HCT116 (cell line): Measurements from ENCODE around the gene RASAL2. TPM values are rescaled to one million over a fixed set of nuclear protein-coding genes. Genes with fewer than 3 reads are reported as not detected.

Source experiments
- ATAC-seq: fragments of 200-7000 bp; cut with Tn5 transposase; 2 replicates; pipeline ENCODE4 v1.9.1; 2020; ENCODE audit warnings: mild to moderate bottlenecking, moderate library complexity
- BruUV-seq: library from RNA; stranded (reverse); fragments of 400-500 nt; replicated peaks from 2 replicates; lab custom pipeline; 2021; lab: Mats Ljungman, UMichigan
- CTCF ChIA-PET: fragments of 300-600 bp; sonication (Branson Sonifier 250); formaldehyde crosslinking; loops from one replicate; lab custom pipeline; 2021; ENCODE audit warnings: antibody characterized with exemption; lab: Charles Lee
- POLR2A ChIA-PET: fragments of 300-600, 350-600 bp; sonication (Branson Sonifier 250); formaldehyde crosslinking; loops from one replicate; lab custom pipeline; 2021; ENCODE audit warnings: antibody characterized with exemption; lab: Charles Lee
- RAD21 ChIA-PET, 2 experiments: fragments of 300-600 bp; sonication (Branson Sonifier 250); formaldehyde crosslinking; loops; one replicate each; lab custom pipeline; 2023; ENCODE audit warnings: low total read pairs in 2 of 2; ENCODE audit not compliant: uncharacterized antibody in 2 of 2, unreplicated experiment in 2 of 2, low non-redundant PET in 1 of 2; lab: Charles Lee
- DNase-seq: peaks from one replicate; pipeline ENCODE4 v3.0.0-alpha.2; 2010; ENCODE audit warnings: low read depth, low spot score
- H2AFZ ChIP-seq: fragments of 200-600 bp; shearing (Covaris generic), sonication (generic); 2 replicates; pipeline ENCODE4 v1.6.1; 2017; ENCODE audit warnings: low read depth, mixed run types, mixed read lengths, antibody characterized with exemption, low read length; ENCODE audit not compliant: poor library complexity, severe bottlenecking
- H3K27ac ChIP-seq: 2 replicates; pipeline ENCODE4 v1.5.1; 2012; ENCODE audit warnings: low read depth, low read length
- H3K27me3 ChIP-seq: fragments of 200-600 bp; sonication (generic); 2 replicates; pipeline ENCODE4 v1.6.1; 2016; ENCODE audit warnings: mixed run types, low read length, mixed read lengths; ENCODE audit not compliant: insufficient read depth
- H3K36me3 ChIP-seq, 2 experiments: fragments of 200-500 bp in 1 of 2; fragments of 200-600 bp in 1 of 2; sonication (Bioruptor generic) in 1 of 2; sonication (generic) in 1 of 2; 2 replicates each; pipeline versions ENCODE4 v1.5.1 to v1.6.1; 2014 to 2016; ENCODE audit warnings: low read length in 2 of 2, inconsistent platforms in 1 of 2, mixed read lengths in 1 of 2, mixed run types in 1 of 2; ENCODE audit not compliant: insufficient read depth in 2 of 2, control insufficient read depth in 1 of 2
- H3K4me1 ChIP-seq, 2 experiments: fragments of 200-600 bp in 1 of 2; sonication (generic) in 1 of 2; 2 replicates each; pipeline versions ENCODE4 v1.5.1 to v1.6.1; 2012 to 2017; ENCODE audit warnings: low read length in 2 of 2, inconsistent platforms in 1 of 2, mild to moderate bottlenecking in 1 of 2, mixed read lengths in 1 of 2, mixed run types in 1 of 2, moderate library complexity in 1 of 2; ENCODE audit not compliant: insufficient read depth in 2 of 2, control insufficient read depth in 1 of 2
- H3K4me2 ChIP-seq: fragments of 200-600 bp; sonication (generic); 2 replicates; pipeline ENCODE4 v1.6.1; 2017; ENCODE audit warnings: mixed run types, low read length, mixed read lengths
- H3K4me3 ChIP-seq, 2 experiments: fragments of 200-600 bp in 1 of 2; sonication (generic) in 1 of 2; replicated peaks in 1 of 2; 2 replicates each; pipeline ENCODE4 v1.5.1; 2011 to 2016; ENCODE audit warnings: low read length in 2 of 2, control low read depth in 1 of 2, low read depth in 1 of 2, mild to moderate bottlenecking in 1 of 2, mixed read lengths in 1 of 2, mixed run types in 1 of 2
- H3K79me2 ChIP-seq: fragments of 200-600 bp; sonication (generic); 2 replicates; pipeline ENCODE4 v1.6.1; 2017; ENCODE audit warnings: mild to moderate bottlenecking, mixed run types, low read length, moderate library complexity, mixed read lengths; ENCODE audit not compliant: insufficient read depth
- H3K9ac ChIP-seq: fragments of 200-600 bp; sonication (generic); 2 replicates; pipeline ENCODE4 v1.6.1; 2016; ENCODE audit warnings: low read length, mixed read lengths
- H3K9me2 ChIP-seq: fragments of 200-600 bp; sonication (generic), shearing (Covaris generic); 2 replicates; pipeline ENCODE4 v1.6.1; 2017; ENCODE audit warnings: mixed run types, mild to moderate bottlenecking, moderate library complexity; ENCODE audit not compliant: insufficient read depth
- H3K9me3 ChIP-seq, 2 experiments: fragments of 200-500 bp in 1 of 2; fragments of 200-600 bp in 1 of 2; sonication (Bioruptor generic) in 1 of 2; sonication (generic) in 1 of 2; 2 replicates each; pipeline ENCODE4 v1.6.1; 2014 to 2017; ENCODE audit warnings: low read length in 2 of 2, mixed read lengths in 2 of 2, inconsistent platforms in 1 of 2, low read depth in 1 of 2, mild to moderate bottlenecking in 1 of 2, mixed run types in 1 of 2, moderate library complexity in 1 of 2; ENCODE audit not compliant: control insufficient read depth in 1 of 2, insufficient read depth in 1 of 2
- H4K20me1 ChIP-seq: fragments of 200-600 bp; sonication (generic), shearing (Covaris generic); 2 replicates; pipeline ENCODE4 v1.6.1; 2017; ENCODE audit warnings: mixed run types, mild to moderate bottlenecking, moderate library complexity; ENCODE audit not compliant: insufficient read depth
- CEBPB ChIP-seq: IDR thresholded peaks from 2 replicates; pipeline ENCODE4 v1.6.1; 2012; ENCODE audit warnings: low read depth
- EGR1 ChIP-seq: IDR thresholded peaks from 2 replicates; pipeline ENCODE4 v1.6.1; 2012; ENCODE audit warnings: low read depth
- ELF1 ChIP-seq: IDR thresholded peaks from 2 replicates; pipeline ENCODE4 v1.6.1; 2012; ENCODE audit warnings: low read depth, borderline replicate concordance
- EZH2phosphoT487 ChIP-seq: fragments of 200-600 bp; IDR thresholded peaks from 2 replicates; pipeline ENCODE4 v1.6.1; 2018; ENCODE audit warnings: antibody characterized with exemption, borderline replicate concordance
- JUND ChIP-seq: IDR thresholded peaks from 2 replicates; pipeline ENCODE4 v1.6.1; 2012
- POLR2AphosphoS5 ChIP-seq: IDR thresholded peaks from 2 replicates; pipeline ENCODE4 v1.6.1; 2011; ENCODE audit warnings: mild to moderate bottlenecking, low read depth, low read length, moderate library complexity
- SIN3A ChIP-seq: IDR thresholded peaks from 2 replicates; pipeline ENCODE4 v1.6.1; 2012; ENCODE audit warnings: low read depth
- TCF7L2 ChIP-seq: IDR thresholded peaks from 2 replicates; pipeline ENCODE4 v1.7.0; 2011; ENCODE audit warnings: borderline replicate concordance, inconsistent platforms; ENCODE audit not compliant: insufficient read depth, insufficient read length; ENCODE audit errors: extremely low read depth
- YY1 ChIP-seq: IDR thresholded peaks from 2 replicates; pipeline ENCODE4 v1.6.1; 2011; ENCODE audit warnings: low read length, low read depth, moderate library complexity, mild to moderate bottlenecking; ENCODE audit not compliant: insufficient replicate concordance; ENCODE audit errors: extremely low read depth
- ZNF274 ChIP-seq: fragments of 200-500 bp; sonication (Bioruptor generic); IDR thresholded peaks from 2 replicates; pipeline ENCODE4 v1.6.1; 2014; ENCODE audit warnings: mild to moderate bottlenecking, low read depth, low read length, inconsistent platforms
- intact Hi-C: fragments of 100-400 bp; cut with micrococcal nuclease; formaldehyde crosslinking; loops from 2 replicates; pipeline ENCODE4 v1.10.0; 2022
- total RNA-seq: library from RNA; stranded (reverse); gene quantifications from one replicate; pipeline ENCODE4 v1.2.1, GENCODE V29; 2021; ENCODE audit not compliant: unreplicated experiment
- TF ChIP-seq, protein P1 (sequence below): IDR thresholded peaks from 2 replicates; pipeline ENCODE4 v1.6.1; 2012
- TF ChIP-seq, protein P2 (sequence below): IDR thresholded peaks from 2 replicates; pipeline ENCODE4 v1.6.1; 2012; ENCODE audit warnings: low read depth
- TF ChIP-seq, protein P3 (sequence below): IDR thresholded peaks from 2 replicates; pipeline ENCODE4 v1.6.1; 2012
- TF ChIP-seq, protein P4 (sequence below), 3 experiments: fragments of 200-600 bp in 1 of 3; sonication (generic) in 1 of 3; IDR thresholded peaks in 2 of 3; conservative IDR thresholded peaks in 1 of 3; 2 replicates each; pipeline ENCODE4 v1.5.1; 2012 to 2017; ENCODE audit warnings: low read depth in 2 of 3, low read length in 2 of 3, antibody characterized with exemption in 1 of 3, borderline replicate concordance in 1 of 3, control low read depth in 1 of 3, mild to moderate bottlenecking in 1 of 3, mixed read lengths in 1 of 3, mixed run types in 1 of 3, moderate library complexity in 1 of 3; ENCODE audit not compliant: insufficient read depth in 1 of 3
- TF ChIP-seq, protein P5 (sequence below): IDR thresholded peaks from 2 replicates; pipeline ENCODE4 v1.6.1; 2011; ENCODE audit warnings: mild to moderate bottlenecking, low read length, moderate library complexity; ENCODE audit not compliant: insufficient replicate concordance; ENCODE audit errors: extremely low read depth

The RASAL2 gene
- total RNA-seq, 1 experiment from 2014 or later, result 11.7 TPM

DNA sequence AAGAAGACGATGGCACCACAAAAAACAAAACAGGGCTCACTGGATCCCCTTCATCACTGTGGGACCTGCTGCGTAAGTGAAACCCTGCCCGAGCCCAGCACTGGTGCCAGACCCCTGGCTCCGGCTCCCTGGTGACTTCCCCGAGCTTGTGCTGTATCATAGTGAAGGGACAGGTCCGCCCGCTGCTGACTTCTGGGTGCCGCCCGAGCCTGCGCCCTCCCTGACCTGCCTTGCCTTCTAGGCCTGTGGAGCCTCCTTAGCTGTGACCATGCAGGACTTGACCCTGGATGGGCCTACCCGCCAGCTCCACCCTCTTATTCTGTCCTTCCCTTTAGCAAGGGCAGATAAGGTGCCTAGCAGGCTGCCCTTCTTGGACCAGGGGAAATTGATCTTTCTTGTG is 426.9 kb downstream of the RASAL2 start:
- no peaks in the 10 kb centered on the region for H4K20me1 ChIP-seq
- BruUV-seq, result no TSS peak
- intact Hi-C loops, result no loop called here
- H3K4me2 ChIP-seq, result no peak overlapping the region
- H3K79me2 ChIP-seq, result no peaks in the 10 kb centered on the region
- no peak for TF ChIP-seq EZH2phosphoT487
- no peak for TF ChIP-seq YY1
- no peak for TF ChIP-seq TCF7L2
- no peak for TF ChIP-seq SIN3A
- no peak for TF ChIP-seq EGR1
- TF ChIP-seq POLR2AphosphoS5, result no peak
- TF ChIP-seq, protein P1, sequence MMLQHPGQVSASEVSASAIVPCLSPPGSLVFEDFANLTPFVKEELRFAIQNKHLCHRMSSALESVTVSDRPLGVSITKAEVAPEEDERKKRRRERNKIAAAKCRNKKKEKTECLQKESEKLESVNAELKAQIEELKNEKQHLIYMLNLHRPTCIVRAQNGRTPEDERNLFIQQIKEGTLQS, result no peak
- no peak for TF ChIP-seq ZNF274
- TF ChIP-seq, protein P2, sequence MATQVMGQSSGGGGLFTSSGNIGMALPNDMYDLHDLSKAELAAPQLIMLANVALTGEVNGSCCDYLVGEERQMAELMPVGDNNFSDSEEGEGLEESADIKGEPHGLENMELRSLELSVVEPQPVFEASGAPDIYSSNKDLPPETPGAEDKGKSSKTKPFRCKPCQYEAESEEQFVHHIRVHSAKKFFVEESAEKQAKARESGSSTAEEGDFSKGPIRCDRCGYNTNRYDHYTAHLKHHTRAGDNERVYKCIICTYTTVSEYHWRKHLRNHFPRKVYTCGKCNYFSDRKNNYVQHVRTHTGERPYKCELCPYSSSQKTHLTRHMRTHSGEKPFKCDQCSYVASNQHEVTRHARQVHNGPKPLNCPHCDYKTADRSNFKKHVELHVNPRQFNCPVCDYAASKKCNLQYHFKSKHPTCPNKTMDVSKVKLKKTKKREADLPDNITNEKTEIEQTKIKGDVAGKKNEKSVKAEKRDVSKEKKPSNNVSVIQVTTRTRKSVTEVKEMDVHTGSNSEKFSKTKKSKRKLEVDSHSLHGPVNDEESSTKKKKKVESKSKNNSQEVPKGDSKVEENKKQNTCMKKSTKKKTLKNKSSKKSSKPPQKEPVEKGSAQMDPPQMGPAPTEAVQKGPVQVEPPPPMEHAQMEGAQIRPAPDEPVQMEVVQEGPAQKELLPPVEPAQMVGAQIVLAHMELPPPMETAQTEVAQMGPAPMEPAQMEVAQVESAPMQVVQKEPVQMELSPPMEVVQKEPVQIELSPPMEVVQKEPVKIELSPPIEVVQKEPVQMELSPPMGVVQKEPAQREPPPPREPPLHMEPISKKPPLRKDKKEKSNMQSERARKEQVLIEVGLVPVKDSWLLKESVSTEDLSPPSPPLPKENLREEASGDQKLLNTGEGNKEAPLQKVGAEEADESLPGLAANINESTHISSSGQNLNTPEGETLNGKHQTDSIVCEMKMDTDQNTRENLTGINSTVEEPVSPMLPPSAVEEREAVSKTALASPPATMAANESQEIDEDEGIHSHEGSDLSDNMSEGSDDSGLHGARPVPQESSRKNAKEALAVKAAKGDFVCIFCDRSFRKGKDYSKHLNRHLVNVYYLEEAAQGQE, result no peak
- no peak for TF ChIP-seq ELF1
- TF ChIP-seq, protein P3, sequence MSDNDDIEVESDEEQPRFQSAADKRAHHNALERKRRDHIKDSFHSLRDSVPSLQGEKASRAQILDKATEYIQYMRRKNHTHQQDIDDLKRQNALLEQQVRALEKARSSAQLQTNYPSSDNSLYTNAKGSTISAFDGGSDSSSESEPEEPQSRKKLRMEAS, result no peak
- TF ChIP-seq, protein P4, sequence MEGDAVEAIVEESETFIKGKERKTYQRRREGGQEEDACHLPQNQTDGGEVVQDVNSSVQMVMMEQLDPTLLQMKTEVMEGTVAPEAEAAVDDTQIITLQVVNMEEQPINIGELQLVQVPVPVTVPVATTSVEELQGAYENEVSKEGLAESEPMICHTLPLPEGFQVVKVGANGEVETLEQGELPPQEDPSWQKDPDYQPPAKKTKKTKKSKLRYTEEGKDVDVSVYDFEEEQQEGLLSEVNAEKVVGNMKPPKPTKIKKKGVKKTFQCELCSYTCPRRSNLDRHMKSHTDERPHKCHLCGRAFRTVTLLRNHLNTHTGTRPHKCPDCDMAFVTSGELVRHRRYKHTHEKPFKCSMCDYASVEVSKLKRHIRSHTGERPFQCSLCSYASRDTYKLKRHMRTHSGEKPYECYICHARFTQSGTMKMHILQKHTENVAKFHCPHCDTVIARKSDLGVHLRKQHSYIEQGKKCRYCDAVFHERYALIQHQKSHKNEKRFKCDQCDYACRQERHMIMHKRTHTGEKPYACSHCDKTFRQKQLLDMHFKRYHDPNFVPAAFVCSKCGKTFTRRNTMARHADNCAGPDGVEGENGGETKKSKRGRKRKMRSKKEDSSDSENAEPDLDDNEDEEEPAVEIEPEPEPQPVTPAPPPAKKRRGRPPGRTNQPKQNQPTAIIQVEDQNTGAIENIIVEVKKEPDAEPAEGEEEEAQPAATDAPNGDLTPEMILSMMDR (IDR thresholded peaks at IDR 0.05 in 2 of 3, conservative IDR thresholded peaks at IDR 0.05 in 1 of 3; ENCODE audit: borderline replicate concordance in 1 of 3, insufficient read depth in 1 of 3, low read depth in 2 of 3, low read length in 2 of 3), result no peak
- no peak for TF ChIP-seq CEBPB
- TF ChIP-seq, protein P5, sequence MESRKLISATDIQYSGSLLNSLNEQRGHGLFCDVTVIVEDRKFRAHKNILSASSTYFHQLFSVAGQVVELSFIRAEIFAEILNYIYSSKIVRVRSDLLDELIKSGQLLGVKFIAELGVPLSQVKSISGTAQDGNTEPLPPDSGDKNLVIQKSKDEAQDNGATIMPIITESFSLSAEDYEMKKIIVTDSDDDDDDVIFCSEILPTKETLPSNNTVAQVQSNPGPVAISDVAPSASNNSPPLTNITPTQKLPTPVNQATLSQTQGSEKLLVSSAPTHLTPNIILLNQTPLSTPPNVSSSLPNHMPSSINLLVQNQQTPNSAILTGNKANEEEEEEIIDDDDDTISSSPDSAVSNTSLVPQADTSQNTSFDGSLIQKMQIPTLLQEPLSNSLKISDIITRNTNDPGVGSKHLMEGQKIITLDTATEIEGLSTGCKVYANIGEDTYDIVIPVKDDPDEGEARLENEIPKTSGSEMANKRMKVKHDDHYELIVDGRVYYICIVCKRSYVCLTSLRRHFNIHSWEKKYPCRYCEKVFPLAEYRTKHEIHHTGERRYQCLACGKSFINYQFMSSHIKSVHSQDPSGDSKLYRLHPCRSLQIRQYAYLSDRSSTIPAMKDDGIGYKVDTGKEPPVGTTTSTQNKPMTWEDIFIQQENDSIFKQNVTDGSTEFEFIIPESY, result no peak
- no peak for TF ChIP-seq JUND
- TF ChIP-seq, all 23 proteins: peak for 0
- no peak for ATAC-seq
- no peaks in the 10 kb centered on the region for H3K36me3 ChIP-seq
- H3K9me3 ChIP-seq, result no peaks in the 10 kb centered on the region
- ChIA-PET CTCF (no interaction called here), RAD21 (no interaction called here), POLR2A (no interaction called here)
- no peak for DNase-seq
- no peak overlapping the region for H3K27ac ChIP-seq
- H3K4me1 ChIP-seq, result no peaks in the 10 kb centered on the region
- no peaks in the 10 kb centered on the region for H3K27me3 ChIP-seq
- no peak overlapping the region for H3K9ac ChIP-seq
- H3K9me2 ChIP-seq, result no peaks in the 10 kb centered on the region
- H3K4me3 ChIP-seq, result no peak overlapping the region
- H2AFZ ChIP-seq, result no peak overlapping the region
